K562 (cell line): ENCODE measurements around the gene LAMTOR5. TPM values are rescaled to one million over a fixed set of nuclear protein-coding genes. Genes with fewer than 3 reads are reported as not detected.
A peak's percentile ranks its signal among the peaks of the same experiment; 100 is the strongest.
"Not testable (repeated sequence)": the region's sequence is repeated elsewhere in the genome, so short reads cannot be mapped to it uniquely, and the experiment has no call there.

ENCODE experiments used
- ARID1B ChIP-seq: fragments of 450-650 bp; IDR thresholded peaks from 2 replicates; pipeline ENCODE4 v1.6.1; 2016; ENCODE audit warnings: antibody characterized with exemption, mild to moderate bottlenecking, inconsistent platforms
- BCOR ChIP-seq: fragments of 450-650 bp; IDR thresholded peaks from 2 replicates; pipeline ENCODE4 v1.6.1; 2016
- CBFA2T2 ChIP-seq: fragments of 450-650 bp; conservative IDR thresholded peaks from 2 replicates; pipeline ENCODE4 v1.6.1; 2017; ENCODE audit warnings: mild to moderate bottlenecking
- CC2D1A ChIP-seq: fragments of 450-650 bp; IDR thresholded peaks from 2 replicates; pipeline ENCODE4 v1.6.1; 2017; ENCODE audit warnings: mild to moderate bottlenecking
- CCNT2 ChIP-seq: IDR thresholded peaks from 2 replicates; pipeline ENCODE4 v1.6.1; 2011; ENCODE audit warnings: borderline replicate concordance, low read depth, mild to moderate bottlenecking, moderate library complexity, mixed read lengths, low read length; ENCODE audit not compliant: insufficient read length; ENCODE audit errors: extremely low read depth
- CEBPB ChIP-seq: fragments of 450-650 bp; IDR thresholded peaks from 2 replicates; pipeline ENCODE4 v1.6.1; 2016; ENCODE audit warnings: missing genetic modification characterization, missing compliant biosample characterization
- DPF2 ChIP-seq: fragments of 450-650 bp; IDR thresholded peaks from 2 replicates; pipeline ENCODE4 v1.6.1; 2016
- ELF4 ChIP-seq: fragments of 450-650 bp; formaldehyde crosslinking; IDR thresholded peaks from 2 replicates; pipeline ENCODE4 v1.4.0; 2022; ENCODE audit warnings: missing genetic modification characterization
- EP300 ChIP-seq: IDR thresholded peaks from 2 replicates; pipeline ENCODE4 v1.6.1; 2012; ENCODE audit warnings: low read length, improper control_type of control experiment
- ESRRA ChIP-seq: fragments of 450-650 bp; IDR thresholded peaks from 2 replicates; pipeline ENCODE4 v1.6.1; 2014; ENCODE audit warnings: low read depth, mild to moderate bottlenecking, moderate library complexity, borderline replicate concordance
- FOXK2 ChIP-seq, 2 experiments: fragments of 450-650 bp; IDR thresholded peaks in 1 of 2; conservative IDR thresholded peaks in 1 of 2; 2 replicates each; pipeline ENCODE4 v1.6.1; 2016; ENCODE audit warnings: low read depth in 2 of 2, mild to moderate bottlenecking in 1 of 2
- HDAC1 ChIP-seq, 2 experiments: fragments of 450-650 bp; IDR thresholded peaks; 2 replicates each; pipeline ENCODE4 v1.6.1; 2016 to 2017; ENCODE audit warnings: inconsistent platforms in 1 of 2, mild to moderate bottlenecking in 1 of 2, moderate library complexity in 1 of 2
- KLF16 ChIP-seq: IDR thresholded peaks from 2 replicates; pipeline ENCODE4 v1.6.1; 2016; ENCODE audit warnings: antibody characterized with exemption
- MTA3 ChIP-seq: fragments of 450-650 bp; formaldehyde crosslinking; IDR thresholded peaks from 2 replicates; pipeline ENCODE4 v1.6.1; 2017; ENCODE audit warnings: mild to moderate bottlenecking, borderline replicate concordance
- NR2C1 ChIP-seq, 2 experiments: fragments of 450-650 bp; IDR thresholded peaks; 2 replicates each; pipeline ENCODE4 v1.6.1; 2017; ENCODE audit warnings: mild to moderate bottlenecking in 2 of 2, antibody characterized with exemption in 1 of 2, inconsistent platforms in 1 of 2, missing compliant biosample characterization in 1 of 2, missing genetic modification characterization in 1 of 2
- RBBP5 ChIP-seq: fragments of 200-600 bp; sonication (generic); IDR thresholded peaks from 2 replicates; pipeline ENCODE4 v1.6.1; 2012; ENCODE audit warnings: borderline replicate concordance, mild to moderate bottlenecking, low read length, control low read depth, inconsistent platforms; ENCODE audit not compliant: insufficient read depth, poor library complexity, severe bottlenecking
- SMAD4 ChIP-seq: fragments of 250-450 bp; sonication (Bioruptor Pico); conservative IDR thresholded peaks from 2 replicates; pipeline ENCODE4 v1.8.0; 2021; ENCODE audit warnings: inconsistent platforms, mild to moderate bottlenecking, moderate library complexity
- SMARCA4 ChIP-seq: fragments of 450-650 bp; IDR thresholded peaks from 2 replicates; pipeline ENCODE4 v1.6.1; 2016
- STAT5A ChIP-seq: IDR thresholded peaks from 2 replicates; pipeline ENCODE4 v1.6.1; 2012; ENCODE audit warnings: low read length, inconsistent platforms, borderline replicate concordance
- TBL1XR1 ChIP-seq, 2 experiments: IDR thresholded peaks; 2 replicates each; pipeline ENCODE4 v1.6.1; 2012; ENCODE audit warnings: improper control_type of control experiment in 2 of 2, low read length in 2 of 2, mild to moderate bottlenecking in 1 of 2
- TCF3 ChIP-seq: sonication (generic); formaldehyde crosslinking; IDR thresholded peaks from 2 replicates; pipeline ENCODE4 v1.4.0; 2020; ENCODE audit warnings: mild to moderate bottlenecking, missing genetic modification reagents
- polyA plus RNA-seq, 8 experiments: library from polyadenylated mRNA; depleted of rRNA in 4 of 8; stranded (reverse) in 5 of 8; unstranded in 3 of 8; fragments of >200 nt; fragmentation: Nextera tagmentation in 2 of 8; fragmentation: Illumina TruSeq in 1 of 8; extraction: Ambion mirVana in 2 of 8; extraction: Trizol in 1 of 8; gene quantifications; 2 replicates each; pipeline versions ENCODE4 v1.2.1 to v1.2.3, GENCODE V29; 2011 to 2014; ENCODE audit warnings: inconsistent platforms in 1 of 8, missing spikeins in 1 of 8
- total RNA-seq, 7 experiments: library from RNA; depleted of rRNA in 6 of 7; stranded (reverse); fragments of >200 nt in 6 of 7; fragmentation: Illumina TruSeq in 2 of 7; extraction: Trizol in 2 of 7; gene quantifications; 2 replicates each; pipeline versions ENCODE4 v1.2.1 to v1.2.3, GENCODE V29; 2011 to 2021; ENCODE audit warnings: low replicate concordance in 1 of 7
- TF ChIP-seq, protein P1 (sequence below), 2 experiments: fragments of 450-650 bp; IDR thresholded peaks; 2 replicates each; pipeline ENCODE4 v1.6.1; 2016
- TF ChIP-seq, protein P2 (sequence below): sonication (generic); formaldehyde crosslinking; IDR thresholded peaks from 2 replicates; pipeline ENCODE4 v1.8.1; 2023; ENCODE audit warnings: mild to moderate bottlenecking, missing genetic modification reagents

Gene LAMTOR5
- total and polyA plus RNA-seq, 9 of the 15 experiments (the other 6 are each of a cell fraction or from before 2014, with no cell fraction given), result 118 to 712 (median 241) TPM

DNA sequence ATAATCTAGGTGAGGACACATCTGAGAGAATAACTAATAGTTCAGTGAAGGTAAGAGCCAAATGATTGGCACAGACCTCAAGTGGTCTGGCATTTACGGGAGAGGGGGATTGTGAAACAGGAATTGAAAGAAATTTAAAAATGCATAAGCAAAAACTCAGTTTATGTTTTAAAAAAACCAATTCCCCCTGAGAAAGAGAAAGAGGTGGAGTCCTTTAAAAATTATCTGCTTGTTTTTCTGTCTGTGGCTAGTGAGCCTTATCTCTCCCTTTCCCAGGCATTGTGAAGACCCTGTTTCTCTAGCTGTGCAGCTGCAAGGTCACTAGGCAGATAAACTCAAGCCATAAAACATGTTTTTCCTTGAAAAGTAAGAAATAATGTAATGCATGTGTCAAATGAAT, 5.6 kb upstream of the LAMTOR5 start (continued):
- TF ChIP-seq, protein P1, sequence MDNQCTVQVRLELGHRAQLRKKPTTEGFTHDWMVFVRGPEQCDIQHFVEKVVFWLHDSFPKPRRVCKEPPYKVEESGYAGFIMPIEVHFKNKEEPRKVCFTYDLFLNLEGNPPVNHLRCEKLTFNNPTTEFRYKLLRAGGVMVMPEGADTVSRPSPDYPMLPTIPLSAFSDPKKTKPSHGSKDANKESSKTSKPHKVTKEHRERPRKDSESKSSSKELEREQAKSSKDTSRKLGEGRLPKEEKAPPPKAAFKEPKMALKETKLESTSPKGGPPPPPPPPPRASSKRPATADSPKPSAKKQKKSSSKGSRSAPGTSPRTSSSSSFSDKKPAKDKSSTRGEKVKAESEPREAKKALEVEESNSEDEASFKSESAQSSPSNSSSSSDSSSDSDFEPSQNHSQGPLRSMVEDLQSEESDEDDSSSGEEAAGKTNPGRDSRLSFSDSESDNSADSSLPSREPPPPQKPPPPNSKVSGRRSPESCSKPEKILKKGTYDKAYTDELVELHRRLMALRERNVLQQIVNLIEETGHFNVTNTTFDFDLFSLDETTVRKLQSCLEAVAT (IDR thresholded peaks at IDR 0.05), result 0 out of 4 replicates have a peak, but pooled peaks of 1 of the 2 experiments have one; percentile 35
- TF ChIP-seq DPF2 (peak; percentile 90), CCNT2 (peak; percentile 20), ESRRA (peak; percentile 50; the same call in 1 of the 2 replicates), ARID1B (peak; percentile 96), BCOR (peak; percentile 30; the same call in 1 of the 2 replicates), RBBP5 (peak; percentile 65), SMAD4 (CRISPR knock-in tag) (peak; percentile 47), TCF3 (CRISPR knock-in tag) (peak; percentile 94), CEBPB (tag) (peak; percentile 52), FOXK2 (conservative IDR thresholded peaks at IDR 0.05 in 1 of 2, IDR thresholded peaks at IDR 0.05 in 1 of 2; ENCODE audit: low read depth in 2 of 2) (peak; percentile 29 to 53; a peak in 1 of 4 replicates), CBFA2T2 (peak; percentile 87), MTA3 (0 out of 2 replicates have a peak, but pooled peaks have one; percentile 11), EP300 (peak; percentile 58; the same call in 1 of the 2 replicates), SMARCA4 (peak; percentile 91), STAT5A (peak; percentile 79), KLF16 (peak; percentile 81), ELF4 (CRISPR knock-in tag) (0 out of 2 replicates have a peak, but pooled peaks have one; percentile 6), HDAC1 (IDR thresholded peaks at IDR 0.05) (0 out of 4 replicates have a peak, but pooled peaks have one; percentile 27 to 37), TBL1XR1 (IDR thresholded peaks at IDR 0.05; ENCODE audit: low read length in 2 of 2) (peak in 1 of 2 experiments; percentile 68; a peak in 2 of 4 replicates), CC2D1A (peak; percentile 21; the same call in 1 of the 2 replicates), NR2C1 (tag; IDR thresholded peaks at IDR 0.05) (peak; percentile 29; the same call in 1 of the 2 replicates)
- TF ChIP-seq, protein P2, sequence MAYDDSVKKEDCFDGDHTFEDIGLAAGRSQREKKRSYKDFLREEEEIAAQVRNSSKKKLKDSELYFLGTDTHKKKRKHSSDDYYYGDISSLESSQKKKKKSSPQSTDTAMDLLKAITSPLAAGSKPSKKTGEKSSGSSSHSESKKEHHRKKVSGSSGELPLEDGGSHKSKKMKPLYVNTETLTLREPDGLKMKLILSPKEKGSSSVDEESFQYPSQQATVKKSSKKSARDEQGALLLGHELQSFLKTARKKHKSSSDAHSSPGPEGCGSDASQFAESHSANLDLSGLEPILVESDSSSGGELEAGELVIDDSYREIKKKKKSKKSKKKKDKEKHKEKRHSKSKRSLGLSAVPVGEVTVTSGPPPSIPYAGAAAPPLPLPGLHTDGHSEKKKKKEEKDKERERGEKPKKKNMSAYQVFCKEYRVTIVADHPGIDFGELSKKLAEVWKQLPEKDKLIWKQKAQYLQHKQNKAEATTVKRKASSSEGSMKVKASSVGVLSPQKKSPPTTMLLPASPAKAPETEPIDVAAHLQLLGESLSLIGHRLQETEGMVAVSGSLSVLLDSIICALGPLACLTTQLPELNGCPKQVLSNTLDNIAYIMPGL, result 0 out of 2 replicates have a peak, but pooled peaks have one; percentile 18
- not testable (repeated sequence) for TF ChIP-seq NR2C1 (IDR thresholded peaks at IDR 0.05)
